ENCODE measurements around the gene C2orf76.

The C2orf76 gene

DNA sequence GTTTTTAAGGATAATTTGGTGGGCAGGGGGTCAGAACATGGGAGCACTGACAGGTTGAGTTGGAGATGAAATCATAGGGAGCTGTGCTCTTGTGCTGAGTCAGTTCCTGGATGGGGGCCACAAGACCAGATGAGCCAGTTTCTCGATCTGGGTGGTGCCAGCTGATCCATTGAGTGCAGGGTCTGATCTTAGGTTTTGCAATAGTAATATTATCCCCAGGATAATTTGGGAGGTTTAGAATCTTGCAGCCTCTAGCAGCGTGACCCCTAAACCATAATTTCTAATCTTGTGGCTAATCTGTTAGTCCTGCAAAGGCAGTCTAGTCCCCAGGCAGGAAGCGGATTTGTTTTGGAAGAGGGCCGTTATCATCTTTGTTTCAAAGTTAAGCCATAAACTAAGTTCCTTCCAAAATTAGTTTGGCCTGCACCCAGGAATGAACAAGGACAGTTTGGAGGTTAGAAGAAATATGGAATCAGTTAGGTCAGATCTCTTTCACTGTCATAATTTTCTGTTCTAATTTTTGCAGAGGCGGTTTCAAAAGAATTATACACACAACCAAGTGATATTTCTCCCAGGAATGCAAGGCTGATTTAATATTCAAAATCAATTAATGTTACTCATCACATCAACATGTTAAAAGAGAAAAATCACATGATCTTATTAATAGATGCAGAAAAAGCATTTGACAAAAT, 23.1 kb upstream of the C2orf76 start:
- H3K9me3 ChIP-seq (ENCODE audit: control extremely low read depth in 1 of 5, control insufficient read depth in 4 of 5, insufficient read depth in 2 of 5, low read depth in 1 of 5, low read length in 4 of 5) = no peaks in the 10 kb centered on the region
- H3K27me3 ChIP-seq (replicated peaks in 2 of 5; ENCODE audit: control insufficient read depth in 4 of 5, insufficient read depth in 5 of 5, low read length in 4 of 5) = no peaks in the 10 kb centered on the region
- CTCF ChIA-PET = interaction anchor here (1.1 kb wide), 1 partner anchor 18 kb away, joined by 4 read pairs; no protein-coding TSS in a partner anchor
- H3K27ac ChIP-seq (ENCODE audit: insufficient read depth in 1 of 2, low read depth in 1 of 2, low read length in 2 of 2, poor library complexity in 1 of 2, severe bottlenecking in 2 of 2) = no peak overlapping the region
- peaks cover 6 to 27% (median 16%) of the 10 kb centered on the region in 4 experiments for H3K4me1 ChIP-seq (ENCODE audit: control extremely low read depth in 1 of 4, control insufficient read depth in 4 of 4, insufficient read depth in 4 of 4, low read length in 3 of 4)
- peak in 2 of 3 donors; percentile 18 to 36 for DNase-seq
- POLR2A ChIA-PET = no interaction called here
- no peak overlapping the region for H3K4me3 ChIP-seq (ENCODE audit: control insufficient read depth in 1 of 7, extremely low read depth in 1 of 7, insufficient read depth in 4 of 7, low read depth in 2 of 7, low read length in 6 of 7)
- H3K36me3 ChIP-seq (ENCODE audit: control insufficient read depth in 4 of 4, insufficient read depth in 4 of 4, low read length in 3 of 4) = no peaks in the 10 kb centered on the region
- WGBS (ENCODE audit: insufficient coverage) = 0% methylated on average over 1 of the region's 5 CpGs

DNA sequence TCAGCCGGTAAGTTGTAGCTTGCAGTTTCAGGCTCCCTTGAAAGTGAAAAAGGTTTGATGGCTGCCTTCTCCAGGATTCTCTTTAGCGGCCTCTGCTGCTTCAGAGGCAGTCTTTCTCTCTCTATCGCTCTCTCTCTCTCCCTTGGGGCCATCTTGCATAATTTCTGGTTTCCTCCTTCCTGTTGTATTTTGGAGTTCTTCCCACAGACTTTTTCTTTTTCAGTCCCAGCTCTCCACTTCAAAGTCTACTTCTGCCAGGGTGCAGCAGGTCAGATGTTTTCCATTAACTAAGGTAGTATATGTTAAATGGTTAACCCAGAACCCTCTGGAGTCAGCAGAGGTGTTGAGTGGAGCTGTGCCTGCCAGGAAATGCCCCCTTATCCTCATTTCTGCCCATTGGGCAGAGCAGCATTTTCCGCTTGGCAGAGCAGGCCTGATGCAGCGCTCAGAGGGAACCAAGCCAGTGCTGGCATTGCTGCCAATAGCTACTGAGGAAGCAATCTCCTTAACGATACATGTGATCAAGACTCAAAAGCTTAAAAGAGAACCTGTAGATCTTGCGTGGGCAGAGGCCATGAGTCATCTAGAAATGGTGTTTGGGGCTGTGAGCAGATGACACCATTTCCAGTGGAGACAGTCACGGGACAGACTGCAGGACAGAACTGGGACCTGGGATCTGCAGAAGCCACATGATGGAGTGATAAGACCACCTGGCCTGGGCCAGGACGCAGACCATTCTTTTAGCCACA, 20.9 kb upstream of the C2orf76 start:
- H3K9me3 ChIP-seq (ENCODE audit: control extremely low read depth in 1 of 5, control insufficient read depth in 4 of 5, insufficient read depth in 2 of 5, low read depth in 1 of 5, low read length in 4 of 5) = no peaks in the 10 kb centered on the region
- H3K4me1 ChIP-seq (ENCODE audit: control extremely low read depth in 1 of 4, control insufficient read depth in 4 of 4, insufficient read depth in 4 of 4, low read length in 3 of 4) = peaks cover 6 to 27% (median 17%) of the 10 kb centered on the region in 4 experiments
- H3K27me3 ChIP-seq (replicated peaks in 2 of 5; ENCODE audit: control insufficient read depth in 4 of 5, insufficient read depth in 5 of 5, low read length in 4 of 5) = no peaks in the 10 kb centered on the region
- CTCF ChIA-PET = interaction anchor here (1.3 kb wide), 1 partner anchor 19 kb away, joined by 4 read pairs; no protein-coding TSS in a partner anchor
- DNase-seq = peak in 2 of 3 donors; percentile 59 to 71
- H3K27ac ChIP-seq (ENCODE audit: insufficient read depth in 1 of 2, low read depth in 1 of 2, low read length in 2 of 2, poor library complexity in 1 of 2, severe bottlenecking in 2 of 2) = no peak overlapping the region
- POLR2A ChIA-PET = no interaction called here
- H3K4me3 ChIP-seq (ENCODE audit: control insufficient read depth in 1 of 7, extremely low read depth in 1 of 7, insufficient read depth in 4 of 7, low read depth in 2 of 7, low read length in 6 of 7) = peak overlapping the region in 1 of 7 experiments; percentile 33
- 35% methylated on average over 7 of the region's 9 CpGs for WGBS (ENCODE audit: insufficient coverage)
- no peaks in the 10 kb centered on the region for H3K36me3 ChIP-seq (ENCODE audit: control insufficient read depth in 4 of 4, insufficient read depth in 4 of 4, low read length in 3 of 4)

DNA sequence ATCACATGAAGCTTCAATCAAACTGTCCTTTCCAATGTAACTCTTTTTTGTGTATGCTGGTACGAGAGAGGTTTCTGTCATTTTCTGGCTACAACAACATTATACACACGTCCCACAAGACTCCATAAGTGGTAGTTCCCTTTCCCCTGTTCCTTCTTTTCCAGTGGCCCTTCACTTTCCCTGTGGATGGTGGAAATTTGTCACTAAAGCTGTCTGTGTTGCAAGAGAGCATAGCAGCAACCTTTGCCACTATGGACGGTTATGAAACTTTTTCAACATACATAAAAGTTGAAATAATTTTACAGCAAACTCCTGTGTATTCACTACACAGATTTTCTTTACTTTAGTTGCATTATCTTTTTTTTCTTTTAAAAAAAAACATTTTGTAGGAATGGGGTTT, 18.8 kb upstream of the C2orf76 start:
- POLR2A ChIA-PET = no interaction called here
- H3K4me3 ChIP-seq (ENCODE audit: control insufficient read depth in 1 of 7, extremely low read depth in 1 of 7, insufficient read depth in 4 of 7, low read depth in 2 of 7, low read length in 6 of 7) = no peak overlapping the region
- H3K27ac ChIP-seq (ENCODE audit: insufficient read depth in 1 of 2, low read depth in 1 of 2, low read length in 2 of 2, poor library complexity in 1 of 2, severe bottlenecking in 2 of 2) = no peak overlapping the region
- H3K9me3 ChIP-seq (ENCODE audit: control extremely low read depth in 1 of 5, control insufficient read depth in 4 of 5, insufficient read depth in 2 of 5, low read depth in 1 of 5, low read length in 4 of 5) = no peaks in the 10 kb centered on the region
- H3K27me3 ChIP-seq (replicated peaks in 2 of 5; ENCODE audit: control insufficient read depth in 4 of 5, insufficient read depth in 5 of 5, low read length in 4 of 5) = no peaks in the 10 kb centered on the region
- no CpG with 5 or more reads among the region's 3 CpGs for WGBS (ENCODE audit: insufficient coverage)
- H3K36me3 ChIP-seq (ENCODE audit: control insufficient read depth in 4 of 4, insufficient read depth in 4 of 4, low read length in 3 of 4) = no peaks in the 10 kb centered on the region
- H3K4me1 ChIP-seq (ENCODE audit: control extremely low read depth in 1 of 4, control insufficient read depth in 4 of 4, insufficient read depth in 4 of 4, low read length in 3 of 4) = peaks cover 6 to 27% (median 17%) of the 10 kb centered on the region in 4 experiments
- no peak for DNase-seq
- CTCF ChIA-PET = interaction anchor here (0.8 to 1.5 kb wide), 3 partner anchors 13 to 19 kb away, joined by 3 to 4 read pairs (median 3); no protein-coding TSS in a partner anchor

GRCh38 chr2:119384971-119385370, 18.3 kb upstream of the C2orf76 start:
- DNase-seq = no peak
- CTCF ChIA-PET = interaction anchor here (0.8 to 1.5 kb wide), 3 partner anchors 12 to 19 kb away, joined by 3 to 4 read pairs (median 3); no protein-coding TSS in a partner anchor
- 82% methylated on average over 4 of the region's 4 CpGs for WGBS (ENCODE audit: insufficient coverage)
- H3K4me3 ChIP-seq (ENCODE audit: control insufficient read depth in 1 of 7, extremely low read depth in 1 of 7, insufficient read depth in 4 of 7, low read depth in 2 of 7, low read length in 6 of 7) = no peak overlapping the region
- no peaks in the 10 kb centered on the region for H3K9me3 ChIP-seq (ENCODE audit: control extremely low read depth in 1 of 5, control insufficient read depth in 4 of 5, insufficient read depth in 2 of 5, low read depth in 1 of 5, low read length in 4 of 5)
- peaks cover 4 to 26% (median 17%) of the 10 kb centered on the region in 4 experiments for H3K4me1 ChIP-seq (ENCODE audit: control extremely low read depth in 1 of 4, control insufficient read depth in 4 of 4, insufficient read depth in 4 of 4, low read length in 3 of 4)
- no peaks in the 10 kb centered on the region for H3K27me3 ChIP-seq (replicated peaks in 2 of 5; ENCODE audit: control insufficient read depth in 4 of 5, insufficient read depth in 5 of 5, low read length in 4 of 5)
- H3K27ac ChIP-seq (ENCODE audit: insufficient read depth in 1 of 2, low read depth in 1 of 2, low read length in 2 of 2, poor library complexity in 1 of 2, severe bottlenecking in 2 of 2) = no peak overlapping the region
- POLR2A ChIA-PET = no interaction called here
- no peaks in the 10 kb centered on the region for H3K36me3 ChIP-seq (ENCODE audit: control insufficient read depth in 4 of 4, insufficient read depth in 4 of 4, low read length in 3 of 4)

GRCh38 chr2:119383410-119384140, 16.9 kb upstream of the C2orf76 start:
- DNase-seq = peak in 2 of 3 donors; percentile 24 to 37
- CTCF ChIA-PET = interaction anchor here (1.5 kb wide), 1 partner anchor 15 kb away, joined by 3 read pairs; no protein-coding TSS in a partner anchor
- WGBS (ENCODE audit: insufficient coverage) = 84% methylated on average over 6 of the region's 6 CpGs

DNA sequence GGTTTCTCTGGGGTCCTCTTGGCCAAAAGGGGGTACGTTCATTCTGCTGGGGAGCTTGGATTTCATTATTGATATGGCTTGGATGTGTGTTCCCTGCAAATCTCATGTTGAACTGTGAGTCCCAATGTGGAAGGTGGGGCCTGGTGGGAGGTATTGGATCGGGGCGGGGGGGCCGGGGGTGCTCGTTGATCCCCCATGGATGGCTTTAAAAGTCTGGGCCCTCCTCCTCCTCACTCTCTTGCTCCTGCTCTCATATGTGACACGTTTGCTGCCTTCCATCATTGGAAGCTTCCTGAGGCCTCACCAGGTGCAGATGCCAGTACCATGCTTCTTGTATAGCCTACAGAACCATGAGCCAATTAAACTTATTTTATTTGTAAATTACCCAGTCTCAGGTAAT, 11.9 kb upstream of the C2orf76 start:
- POLR2A ChIA-PET = no interaction called here
- Histone ChIP-seq H3K36me3 (ENCODE audit: control insufficient read depth in 4 of 4, insufficient read depth in 4 of 4, low read length in 3 of 4) (peaks cover 0 to 5% (median under 1%) of the 10 kb centered on the region in 4 experiments), H3K9me3 (ENCODE audit: control extremely low read depth in 1 of 5, control insufficient read depth in 4 of 5, insufficient read depth in 2 of 5, low read depth in 1 of 5, low read length in 4 of 5) (peaks cover 0 to 6% (median under 1%) of the 10 kb centered on the region in 5 experiments), H3K27me3 (replicated peaks in 2 of 5; ENCODE audit: control insufficient read depth in 4 of 5, insufficient read depth in 5 of 5, low read length in 4 of 5) (no peaks in the 10 kb centered on the region), H3K4me3 (ENCODE audit: control insufficient read depth in 1 of 7, extremely low read depth in 1 of 7, insufficient read depth in 4 of 7, low read depth in 2 of 7, low read length in 6 of 7) (no peak overlapping the region), H3K27ac (ENCODE audit: insufficient read depth in 1 of 2, low read depth in 1 of 2, low read length in 2 of 2, poor library complexity in 1 of 2, severe bottlenecking in 2 of 2) (no peak overlapping the region), H3K4me1 (ENCODE audit: control extremely low read depth in 1 of 4, control insufficient read depth in 4 of 4, insufficient read depth in 4 of 4, low read length in 3 of 4) (peaks cover 0 to 14% (median 1%) of the 10 kb centered on the region in 4 experiments)
- CTCF ChIA-PET = interaction anchor here (1.3 kb wide), 1 partner anchor 35 kb away, joined by 3 read pairs; no protein-coding TSS in a partner anchor
- 100% methylated on average over 2 of the region's 6 CpGs for WGBS (ENCODE audit: insufficient coverage)
- no peak for DNase-seq

More at GRCh38 chr2:119383410-119384140, 16.9 kb upstream of the C2orf76 start:
- Histone ChIP-seq H3K27ac (ENCODE audit: insufficient read depth in 1 of 2, low read depth in 1 of 2, low read length in 2 of 2, poor library complexity in 1 of 2, severe bottlenecking in 2 of 2) (no peak overlapping the region), H3K27me3 (replicated peaks in 2 of 5; ENCODE audit: control insufficient read depth in 4 of 5, insufficient read depth in 5 of 5, low read length in 4 of 5) (no peaks in the 10 kb centered on the region), H3K9me3 (ENCODE audit: control extremely low read depth in 1 of 5, control insufficient read depth in 4 of 5, insufficient read depth in 2 of 5, low read depth in 1 of 5, low read length in 4 of 5) (no peaks in the 10 kb centered on the region), H3K36me3 (ENCODE audit: control insufficient read depth in 4 of 4, insufficient read depth in 4 of 4, low read length in 3 of 4) (no peaks in the 10 kb centered on the region), H3K4me3 (ENCODE audit: control insufficient read depth in 1 of 7, extremely low read depth in 1 of 7, insufficient read depth in 4 of 7, low read depth in 2 of 7, low read length in 6 of 7) (no peak overlapping the region), H3K4me1 (ENCODE audit: control extremely low read depth in 1 of 4, control insufficient read depth in 4 of 4, insufficient read depth in 4 of 4, low read length in 3 of 4) (peaks cover 0 to 14% (median 9%) of the 10 kb centered on the region in 4 experiments)
- POLR2A ChIA-PET = no interaction called here

All from common myeloid progenitor, CD34-positive (primary cell).